Tongue (tissue), 2 donors: Measurements from ENCODE around the gene SEMA3E. TPM values are rescaled to one million over a fixed set of nuclear protein-coding genes. Genes with fewer than 3 reads are reported as not detected.
"Not testable (repeated sequence)": the region's sequence is repeated elsewhere in the genome, so short reads cannot be mapped to it uniquely, and the experiment has no call there.

Experiments used
- DNase-seq: peaks from one replicate; pipeline ENCODE4 v3.0.0-alpha.2; 2015
- total RNA-seq: library from RNA; depleted of rRNA; stranded (reverse); fragments of >200 nt; gene quantifications from one replicate; pipeline ENCODE4 v1.2.3, GENCODE V29; 2014

Gene SEMA3E
- total RNA-seq, 1 donor from 2014 or later = 3.1 TPM

GRCh38 chr7:83486957-83487356 lies 162.0 kb downstream of the SEMA3E start:
- DNase-seq = no peak

GRCh38 chr7:83486536-83486935 lies 162.4 kb downstream of the SEMA3E start:
- peak; percentile 16 for DNase-seq

- no peak for DNase-seq
These were observed 164.1 kb downstream of the SEMA3E start for GRCh38 chr7:83484826-83485225.

- no peak for DNase-seq
These were observed 164.7 kb downstream of the SEMA3E start for GRCh38 chr7:83484266-83484665.

- no peak for DNase-seq
These were observed 170.3 kb downstream of the SEMA3E start for GRCh38 chr7:83478616-83479015.

- no peak for DNase-seq
These were observed 172.4 kb downstream of the SEMA3E start for GRCh38 chr7:83476511-83477050.

- DNase-seq = no peak
These were observed 173.5 kb downstream of the SEMA3E start for GRCh38 chr7:83475420-83475819.

- DNase-seq = no peak
These were observed 176.6 kb downstream of the SEMA3E start for GRCh38 chr7:83472376-83472775.

GRCh38 chr7:83469491-83469890 lies 179.4 kb downstream of the SEMA3E start:
- no peak for DNase-seq

GRCh38 chr7:83469076-83469475 lies 179.9 kb downstream of the SEMA3E start:
- DNase-seq = no peak

- DNase-seq = peak; percentile 70
These were observed 180.6 kb downstream of the SEMA3E start for GRCh38 chr7:83468251-83468739.

- DNase-seq = no peak
These were observed 181.4 kb downstream of the SEMA3E start for GRCh38 chr7:83467493-83467892.

GRCh38 chr7:83466956-83467355 lies 182.0 kb downstream of the SEMA3E start:
- no peak for DNase-seq

- DNase-seq = no peak
These were observed 182.6 kb downstream of the SEMA3E start for GRCh38 chr7:83466187-83466923.

- DNase-seq = no peak
These were observed 183.3 kb downstream of the SEMA3E start for GRCh38 chr7:83465643-83466042.

- DNase-seq = not testable (repeated sequence)
These were observed 187.1 kb downstream of the SEMA3E start for GRCh38 chr7:83461820-83462219.

- DNase-seq = not testable (repeated sequence)
These were observed 188.8 kb downstream of the SEMA3E start for GRCh38 chr7:83459930-83460653.

GRCh38 chr7:83459101-83459929 lies 189.6 kb downstream of the SEMA3E start:
- not testable (repeated sequence) for DNase-seq

- no peak for DNase-seq
These were observed 191.7 kb downstream of the SEMA3E start for GRCh38 chr7:83457022-83457892.

GRCh38 chr7:83456413-83456812 lies 192.5 kb downstream of the SEMA3E start:
- DNase-seq = no peak

GRCh38 chr7:83455612-83456011 lies 193.3 kb downstream of the SEMA3E start:
- DNase-seq = no peak
